RWPE2 (cell line): ENCODE measurements around the gene EGFLAM.

ENCODE experiments used
- ATAC-seq: fragments of 200-7000 bp; cut with Tn5 transposase; 3 replicates; pipeline ENCODE4 v1.9.1; 2021; ENCODE audit warnings: low read depth
- DNase-seq: peaks from one replicate; pipeline ENCODE4 v3.0.0-alpha.2; 2020; ENCODE audit warnings: low spot score
- H3K27ac ChIP-seq: fragments of 450-650 bp; 2 replicates; pipeline ENCODE4 v1.5.1; 2017; ENCODE audit warnings: mild to moderate bottlenecking; ENCODE audit not compliant: poor library complexity, severe bottlenecking
- H3K27me3 ChIP-seq: fragments of 250-450 bp; sonication (Bioruptor Pico); 2 replicates; pipeline ENCODE4 v1.5.1; 2021; ENCODE audit warnings: mild to moderate bottlenecking, moderate library complexity; ENCODE audit not compliant: insufficient read depth, poor library complexity, severe bottlenecking
- H3K36me3 ChIP-seq: fragments of 250-450 bp; sonication (Bioruptor Pico); 2 replicates; pipeline ENCODE4 v1.5.1; 2020; ENCODE audit warnings: low read depth, mild to moderate bottlenecking, moderate library complexity
- H3K4me1 ChIP-seq: fragments of 250-450 bp; sonication (Bioruptor Pico); 2 replicates; pipeline ENCODE4 v1.5.1; 2021; ENCODE audit warnings: mild to moderate bottlenecking, moderate library complexity; ENCODE audit not compliant: insufficient read depth, poor library complexity, severe bottlenecking
- H3K4me3 ChIP-seq: fragments of 250-450 bp; sonication (Bioruptor Pico); 2 replicates; pipeline ENCODE4 v1.5.1; 2021; ENCODE audit warnings: mild to moderate bottlenecking, moderate library complexity; ENCODE audit not compliant: severe bottlenecking
- H3K9me3 ChIP-seq: fragments of 250-450 bp; sonication (Bioruptor Pico); 2 replicates; pipeline ENCODE4 v1.5.1; 2021; ENCODE audit warnings: mild to moderate bottlenecking, moderate library complexity; ENCODE audit not compliant: severe bottlenecking
- CTCF ChIP-seq: fragments of 450-650 bp; IDR thresholded peaks from one replicate; pipeline ENCODE4 v1.5.1; 2017; ENCODE audit warnings: mild to moderate bottlenecking, moderate library complexity; ENCODE audit not compliant: poor library complexity, severe bottlenecking

Gene EGFLAM

DNA sequence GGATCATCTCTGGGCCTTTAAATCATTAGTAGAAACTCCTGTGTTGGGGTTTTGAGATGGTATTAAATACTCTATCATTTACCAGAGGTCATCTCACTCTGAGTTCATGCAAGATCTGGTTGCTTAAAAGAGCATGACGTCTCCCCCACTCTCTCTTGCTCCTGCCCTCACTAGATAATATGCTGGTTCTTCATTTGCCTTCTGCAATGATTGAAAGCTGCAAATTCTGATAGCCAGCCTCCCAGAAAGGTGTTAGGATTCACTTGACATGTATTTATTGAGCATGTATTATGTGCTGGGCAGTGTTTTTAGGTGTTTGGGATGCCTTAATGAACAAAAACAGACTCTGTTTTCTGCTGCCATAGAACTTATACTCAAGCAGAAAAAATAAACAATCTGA, 41.2 kb downstream of the EGFLAM start:
- Histone ChIP-seq H3K4me3 (no peak overlapping the region), H3K4me1 (no peaks in the 10 kb centered on the region), H3K9me3 (no peaks in the 10 kb centered on the region), H3K36me3 (no peaks in the 10 kb centered on the region), H3K27me3 (peaks cover 28% of the 10 kb centered on the region), H3K27ac (no peak overlapping the region)
- TF ChIP-seq CTCF = no peak
- DNase-seq (no peak), ATAC-seq (no peak)

- ATAC-seq (no peak), DNase-seq (no peak)
- Histone ChIP-seq H3K9me3 (no peaks in the 10 kb centered on the region), H3K36me3 (no peaks in the 10 kb centered on the region), H3K4me3 (no peak overlapping the region), H3K4me1 (no peaks in the 10 kb centered on the region), H3K27ac (no peak overlapping the region), H3K27me3 (no peaks in the 10 kb centered on the region)
- TF ChIP-seq CTCF = no peak
These were observed 46.8 kb downstream of the EGFLAM start for GRCh38 chr5:38305148-38305547.

GRCh38 chr5:38307845-38308244, 49.5 kb downstream of the EGFLAM start:
- Histone ChIP-seq H3K4me3 (no peak overlapping the region), H3K27ac (no peak overlapping the region), H3K27me3 (peaks cover 10% of the 10 kb centered on the region), H3K36me3 (no peaks in the 10 kb centered on the region), H3K9me3 (no peaks in the 10 kb centered on the region), H3K4me1 (no peaks in the 10 kb centered on the region)
- no peak for TF ChIP-seq CTCF
- ATAC-seq (no peak), DNase-seq (no peak)

GRCh38 chr5:38316544-38317224, 58.3 kb downstream of the EGFLAM start:
- DNase-seq (no peak), ATAC-seq (no peak)
- Histone ChIP-seq H3K9me3 (no peaks in the 10 kb centered on the region), H3K27me3 (peaks cover 3% of the 10 kb centered on the region), H3K27ac (no peak overlapping the region), H3K36me3 (no peaks in the 10 kb centered on the region), H3K4me1 (no peaks in the 10 kb centered on the region), H3K4me3 (no peak overlapping the region)
- TF ChIP-seq CTCF = no peak

- H3K27me3 ChIP-seq = no peaks in the 10 kb centered on the region
- no peak for DNase-seq
These were observed 59.5 kb downstream of the EGFLAM start for GRCh38 chr5:38317868-38318267.

More at GRCh38 chr5:38317868-38318267, 59.5 kb downstream of the EGFLAM start:
- no peaks in the 10 kb centered on the region for H3K36me3 ChIP-seq
- no peak overlapping the region for H3K4me3 ChIP-seq
- no peaks in the 10 kb centered on the region for H3K4me1 ChIP-seq
- no peak overlapping the region for H3K27ac ChIP-seq
- H3K9me3 ChIP-seq = no peaks in the 10 kb centered on the region
- peak; percentile 33; the same call in 1 of the 3 replicates for ATAC-seq
- TF ChIP-seq CTCF = no peak
